ENCODE measurements around the gene MRI1. TPM values are rescaled to one million over a fixed set of nuclear protein-coding genes. Genes with fewer than 3 reads are reported as not detected.
"Not testable (repeated sequence)": the region's sequence is repeated elsewhere in the genome, so short reads cannot be mapped to it uniquely, and the experiment has no call there.

Gene MRI1
- total RNA-seq, 4 donors from 2014 or later: 32.0 to 50.9 (median 37.2) TPM

DNA sequence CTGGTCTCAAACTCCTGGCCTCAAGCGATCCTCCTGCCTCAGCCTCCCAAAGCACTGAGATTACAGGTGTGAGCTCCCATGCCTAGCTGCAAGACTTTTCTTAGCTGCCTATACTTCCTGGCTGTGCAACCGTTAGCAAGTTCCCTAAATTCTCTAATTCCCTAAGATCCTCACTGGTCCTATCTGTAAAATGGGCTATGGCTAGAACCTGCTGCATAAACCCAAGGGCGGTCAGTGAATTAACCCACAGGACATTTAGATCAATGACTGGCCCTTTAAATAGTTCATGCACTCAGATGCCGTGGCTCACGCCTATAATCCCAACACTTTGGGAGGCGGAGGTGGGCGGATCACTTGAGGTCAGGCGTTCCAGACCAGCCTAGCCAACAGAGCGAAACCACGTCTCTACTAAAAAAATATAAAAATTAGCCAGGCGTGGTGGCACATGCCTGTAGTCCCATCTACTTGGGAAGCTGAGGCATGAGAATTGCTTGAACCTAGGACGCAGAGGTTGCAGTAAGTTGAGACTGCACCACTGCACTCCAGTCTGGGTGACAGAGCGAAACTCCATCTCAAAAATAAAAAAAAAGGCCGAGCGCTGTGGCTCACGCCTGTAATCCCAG, 5.8 kb downstream of the MRI1 start:
- Histone ChIP-seq H3K4me1 (peaks cover 5 to 25% (median 11%) of the 10 kb centered on the region in 3 donors), H3K4me3 (no peak overlapping the region), H3K27me3 (no peaks in the 10 kb centered on the region), H3K27ac (no peak overlapping the region), H3K36me3 (peaks cover 10 to 58% (median 11%) of the 10 kb centered on the region in 3 donors), H3K9me3 (no peaks in the 10 kb centered on the region)
- intact Hi-C loops (cut with DNase I): no loop called here
- 73 to 79% methylated on average over 11 to 15 of the region's 16 CpGs for WGBS, 2 donors
- TF ChIP-seq POLR2A (IDR thresholded peaks at IDR 0.05): no peak
- no peak for DNase-seq

DNA sequence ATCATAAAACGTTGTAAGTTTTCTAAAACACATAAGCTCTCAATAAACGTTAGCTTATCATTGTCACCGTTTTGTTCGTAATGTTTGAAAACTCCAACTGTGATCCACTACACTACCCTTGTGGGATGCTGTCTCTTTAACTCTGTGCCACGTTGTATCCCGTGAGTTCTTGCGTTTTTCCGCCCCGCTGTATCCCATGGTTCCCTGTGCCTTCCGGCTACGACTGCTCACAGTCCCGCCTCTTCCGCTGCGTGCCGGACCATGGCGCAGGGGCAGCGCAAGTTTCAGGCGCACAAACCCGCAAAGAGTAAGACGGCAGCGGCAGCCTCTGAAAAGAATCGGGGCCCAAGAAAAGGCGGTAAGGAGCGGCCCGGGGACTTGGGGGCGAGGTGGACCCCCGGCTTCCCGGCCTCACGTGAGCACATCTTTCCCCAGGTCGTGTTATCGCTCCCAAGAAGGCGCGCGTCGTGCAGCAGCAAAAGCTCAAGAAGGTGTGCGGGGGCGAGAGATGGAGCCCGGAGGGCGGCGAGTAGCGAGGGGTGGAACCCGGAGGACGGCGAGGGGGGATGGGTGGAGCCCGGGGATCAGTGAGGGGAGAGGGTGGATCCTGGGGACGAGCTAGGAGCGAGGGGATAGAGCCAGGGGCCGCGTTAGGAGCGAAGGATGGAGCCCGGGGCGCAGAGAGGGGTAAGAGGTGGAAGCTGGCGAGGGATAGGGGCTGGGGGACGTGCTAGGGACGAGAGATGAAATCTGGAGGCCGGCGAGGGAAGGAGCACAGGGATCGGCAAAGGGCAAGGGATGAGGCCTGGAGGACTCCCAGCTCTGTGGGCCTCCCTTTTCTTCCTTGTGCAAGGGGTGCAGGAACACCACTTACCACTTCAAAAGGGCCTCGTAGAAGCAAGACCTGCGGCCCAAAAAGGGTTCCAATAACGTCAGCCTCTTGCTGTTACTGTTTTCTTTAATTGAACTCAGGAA, 10.2 kb downstream of the MRI1 start, which contains the start of gene C19orf53:
TSS of gene C19orf53 (plus strand) at position 240 of the 975 bp plus-strand sequence. CDS start at position 262, 22 bp downstream.
- intact Hi-C loops (cut with DNase I): no loop called here

DNA sequence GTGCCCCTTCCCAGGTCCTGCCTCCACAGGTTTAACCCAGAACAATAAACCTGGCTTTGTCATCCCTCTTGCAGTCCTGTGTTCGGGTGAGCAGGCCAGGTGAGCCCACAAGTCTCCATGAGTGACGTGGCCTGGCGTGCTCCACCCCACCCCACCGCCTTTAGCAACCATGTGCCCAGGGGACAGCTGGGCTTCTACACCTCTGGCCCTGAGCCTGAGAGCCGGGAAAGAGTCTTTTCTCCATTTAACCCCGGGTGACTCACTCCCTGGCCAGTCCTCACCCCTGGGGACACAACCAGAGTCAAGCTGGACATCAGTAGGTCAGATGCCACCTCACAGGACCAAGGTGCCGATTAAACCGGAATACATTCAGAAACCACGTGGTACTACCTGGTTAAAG, 14.1 kb downstream of the MRI1 start:
- peaks cover 7 to 41% (median 18%) of the 10 kb centered on the region in 3 donors for H3K36me3 ChIP-seq
- H3K4me3 ChIP-seq: no peak overlapping the region
- TF ChIP-seq, protein P1, sequence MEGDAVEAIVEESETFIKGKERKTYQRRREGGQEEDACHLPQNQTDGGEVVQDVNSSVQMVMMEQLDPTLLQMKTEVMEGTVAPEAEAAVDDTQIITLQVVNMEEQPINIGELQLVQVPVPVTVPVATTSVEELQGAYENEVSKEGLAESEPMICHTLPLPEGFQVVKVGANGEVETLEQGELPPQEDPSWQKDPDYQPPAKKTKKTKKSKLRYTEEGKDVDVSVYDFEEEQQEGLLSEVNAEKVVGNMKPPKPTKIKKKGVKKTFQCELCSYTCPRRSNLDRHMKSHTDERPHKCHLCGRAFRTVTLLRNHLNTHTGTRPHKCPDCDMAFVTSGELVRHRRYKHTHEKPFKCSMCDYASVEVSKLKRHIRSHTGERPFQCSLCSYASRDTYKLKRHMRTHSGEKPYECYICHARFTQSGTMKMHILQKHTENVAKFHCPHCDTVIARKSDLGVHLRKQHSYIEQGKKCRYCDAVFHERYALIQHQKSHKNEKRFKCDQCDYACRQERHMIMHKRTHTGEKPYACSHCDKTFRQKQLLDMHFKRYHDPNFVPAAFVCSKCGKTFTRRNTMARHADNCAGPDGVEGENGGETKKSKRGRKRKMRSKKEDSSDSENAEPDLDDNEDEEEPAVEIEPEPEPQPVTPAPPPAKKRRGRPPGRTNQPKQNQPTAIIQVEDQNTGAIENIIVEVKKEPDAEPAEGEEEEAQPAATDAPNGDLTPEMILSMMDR (IDR thresholded peaks at IDR 0.05): no peak
- no peak for TF ChIP-seq POLR2A (IDR thresholded peaks at IDR 0.05)
- peaks cover 13 to 56% (median 25%) of the 10 kb centered on the region in 3 donors for H3K4me1 ChIP-seq
- no peaks in the 10 kb centered on the region for H3K27me3 ChIP-seq
- DNase-seq: no peak
- no peak overlapping the region for H3K27ac ChIP-seq
- 96% methylated on average over 7 of the region's 9 CpGs; no CpG with 5 or more reads in 1 of the 2 donors for WGBS, 2 donors
- intact Hi-C loops (cut with DNase I): no loop called here
- H3K9me3 ChIP-seq: no peaks in the 10 kb centered on the region

More for the DNA sequence above, 10.2 kb downstream of the MRI1 start, which contains the start of gene C19orf53:
- DNase-seq: peak; percentile 45
- Histone ChIP-seq H3K9me3 (no peaks in the 10 kb centered on the region), H3K4me1 (peaks cover 5 to 29% (median 12%) of the 10 kb centered on the region in 3 donors), H3K36me3 (peaks cover 7 to 67% (median 17%) of the 10 kb centered on the region in 3 donors), H3K27ac (peak within 1 kb of the TSS; percentile 89 to 96 (median 92)), H3K4me3 (peak within 1 kb of the TSS; percentile 70 to 100 (median 88)), H3K27me3 (no peaks in the 10 kb centered on the region)
- TF ChIP-seq POLR2A (IDR thresholded peaks at IDR 0.05): peak in 3 of 4 donors; percentile 84 to 90 (median 86)
- TF ChIP-seq, protein P1 (IDR thresholded peaks at IDR 0.05): peak in 1 of 6 experiments; percentile 29
- WGBS, 2 donors: 0 to 1% methylated on average over 35 to 36 of the region's 61 CpGs

DNA sequence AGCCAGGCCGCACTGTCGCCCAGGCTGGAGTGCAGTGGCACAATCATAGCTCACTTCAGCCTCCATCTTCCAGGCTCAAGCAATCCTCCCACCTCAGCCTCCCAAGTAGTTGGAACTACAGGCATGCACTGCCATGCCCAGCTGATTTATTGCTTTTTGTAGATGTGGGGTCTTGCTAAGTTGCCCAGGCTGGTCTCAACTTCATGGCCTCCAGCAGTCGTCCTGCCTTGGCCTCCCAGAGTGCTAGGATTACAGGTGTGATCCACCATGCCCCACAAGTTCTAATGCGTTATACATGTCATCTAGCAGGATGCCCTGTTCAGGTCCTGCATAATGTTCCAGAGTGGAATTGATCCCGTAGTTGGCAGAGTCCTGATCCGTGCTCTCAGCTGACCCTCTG, 14.5 kb downstream of the MRI1 start:
- WGBS, 2 donors: 78 to 97% methylated on average over 3 to 5 of the region's 6 CpGs
- H3K36me3 ChIP-seq: peaks cover 7 to 41% (median 18%) of the 10 kb centered on the region in 3 donors
- H3K27ac ChIP-seq: no peak overlapping the region
- TF ChIP-seq POLR2A (IDR thresholded peaks at IDR 0.05): no peak
- TF ChIP-seq, protein P1 (IDR thresholded peaks at IDR 0.05): no peak
- H3K9me3 ChIP-seq: no peaks in the 10 kb centered on the region
- no peaks in the 10 kb centered on the region for H3K27me3 ChIP-seq
- H3K4me1 ChIP-seq: peaks cover 13 to 57% (median 22%) of the 10 kb centered on the region in 3 donors
- intact Hi-C loops (cut with DNase I): no loop called here
- no peak overlapping the region for H3K4me3 ChIP-seq
- no peak for DNase-seq

DNA sequence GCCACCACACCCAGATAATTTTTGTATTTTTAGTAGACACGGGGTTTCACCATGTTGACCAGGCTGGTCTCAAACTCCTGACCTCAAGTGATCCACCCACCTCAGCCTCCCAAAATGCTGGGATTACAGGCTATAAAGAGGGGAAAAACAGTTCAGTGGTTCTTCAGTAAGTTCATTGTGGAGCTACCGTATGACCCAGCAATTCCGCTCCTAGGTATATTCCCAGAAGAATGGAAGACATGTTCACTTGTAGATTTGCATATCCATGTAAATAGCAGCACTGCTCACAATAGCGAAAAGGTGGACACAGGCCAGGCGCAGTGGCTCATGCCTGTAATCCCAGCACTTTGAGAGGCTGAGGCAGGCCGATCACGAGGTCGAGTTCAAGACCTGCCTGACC, 15.5 kb downstream of the MRI1 start:
- DNase-seq; H3K9me3 ChIP-seq; H3K27ac ChIP-seq; H3K27me3 ChIP-seq; H3K4me3 ChIP-seq; intact Hi-C loops (cut with DNase I): not testable (repeated sequence)
- peaks cover 13 to 61% (median 25%) of the 10 kb centered on the region in 3 donors for H3K4me1 ChIP-seq
- WGBS, 2 donors: 88 to 100% methylated on average over 2 to 8 of the region's 8 CpGs
- H3K36me3 ChIP-seq: peaks cover 7 to 41% (median 18%) of the 10 kb centered on the region in 3 donors

Measured in esophagus squamous epithelium (tissue), 5 donors.